Mucosa of descending colon (tissue), 3 donors: ENCODE measurements around the gene MCTP1. TPM values are rescaled to one million over a fixed set of nuclear protein-coding genes. Genes with fewer than 3 reads are reported as not detected.

ENCODE experiments used
- ATAC-seq: fragments of 200-7000 bp; cut with Tn5 transposase; one replicate; pipeline ENCODE4 v1.9.1; 2020; ENCODE audit warnings: mild to moderate bottlenecking, moderate library complexity
- DNase-seq, 3 donors: peaks; one replicate each; pipeline ENCODE4 v3.0.0-alpha.2; 2020
- H3K36me3 ChIP-seq: fragments of 200-600 bp; one replicate; pipeline ENCODE4 v1.8.0; 2021; ENCODE audit warnings: low read depth, mild to moderate bottlenecking
- H3K4me1 ChIP-seq: fragments of 200-600 bp; one replicate; pipeline ENCODE4 v1.8.0; 2021; ENCODE audit warnings: low read depth, mild to moderate bottlenecking
- H3K4me3 ChIP-seq: fragments of 200-600 bp; one replicate; pipeline ENCODE4 v1.8.0; 2021; ENCODE audit warnings: mild to moderate bottlenecking
- H3K9me3 ChIP-seq: fragments of 200-600 bp; one replicate; pipeline ENCODE4 v1.8.0; 2021; ENCODE audit warnings: mild to moderate bottlenecking
- CTCF ChIP-seq: fragments of 200-600 bp; IDR thresholded peaks from one replicate; pipeline ENCODE4 v1.8.0; 2022; ENCODE audit warnings: antibody characterized with exemption, mild to moderate bottlenecking
- intact Hi-C, 2 donors: fragments of 100-400 bp; cut with DNase I in 1 of 2; cut with micrococcal nuclease in 1 of 2; formaldehyde crosslinking; loops; one replicate each; pipeline versions ENCODE4 v1.11.0 to v1.11.1; 2022; cut with DNase I, micrococcal nuclease
- total RNA-seq, 3 donors: library from RNA; stranded (reverse); fragmentation: NEBNext Ultra II Directional in 2 of 3; extraction: Animal tissue kit (Norgen Biotek cat#: 25700) in 2 of 3; gene quantifications; one replicate each; pipeline versions ENCODE4 v1.2.1 to v1.2.4, GENCODE V29; 2021 to 2023
- donor health status: DM: no; HTN: no; CAD: no; lungs with moderate emphysema.
- donor health status: DM: no; HTN: no; CAD: no.
- donor health status: DM: no; HTN: yes; CAD: no.

MCTP1 gene
- total RNA-seq, 3 donors from 2014 or later: 6.8 to 12.3 (median 7.7) TPM

GRCh38 chr5:95059636-95060035 is 225.3 kb downstream of the MCTP1 start:
- H3K36me3 ChIP-seq: no peaks in the 10 kb centered on the region
- no peaks in the 10 kb centered on the region for H3K4me1 ChIP-seq
- no peak for TF ChIP-seq CTCF
- H3K4me3 ChIP-seq: no peak overlapping the region
- no peaks in the 10 kb centered on the region for H3K9me3 ChIP-seq
- intact Hi-C loops: no loop called here
- DNase-seq (no peak), ATAC-seq (no peak)

GRCh38 chr5:95057615-95058014 is 227.3 kb downstream of the MCTP1 start:
- no peak for TF ChIP-seq CTCF
- H3K9me3 ChIP-seq: no peaks in the 10 kb centered on the region
- no peaks in the 10 kb centered on the region for H3K4me1 ChIP-seq
- ATAC-seq (no peak), DNase-seq (no peak)
- intact Hi-C loops: no loop called here
- H3K4me3 ChIP-seq: no peak overlapping the region
- no peaks in the 10 kb centered on the region for H3K36me3 ChIP-seq

- Histone ChIP-seq H3K4me3 (no peak overlapping the region), H3K9me3 (no peaks in the 10 kb centered on the region), H3K36me3 (no peaks in the 10 kb centered on the region), H3K4me1 (no peaks in the 10 kb centered on the region)
- ATAC-seq (no peak), DNase-seq (no peak)
- TF ChIP-seq CTCF: no peak
- intact Hi-C loops: no loop called here
These were observed 231.6 kb downstream of the MCTP1 start for GRCh38 chr5:95053253-95053652.

GRCh38 chr5:95050708-95051107 is 234.2 kb downstream of the MCTP1 start:
- intact Hi-C loops: no loop called here
- no peak for TF ChIP-seq CTCF

GRCh38 chr5:95048628-95049027 is 236.3 kb downstream of the MCTP1 start:
- ATAC-seq (no peak), DNase-seq (no peak)
- intact Hi-C loops: no loop called here
- Histone ChIP-seq H3K9me3 (no peaks in the 10 kb centered on the region), H3K4me1 (no peaks in the 10 kb centered on the region), H3K36me3 (no peaks in the 10 kb centered on the region), H3K4me3 (no peak overlapping the region)
- TF ChIP-seq CTCF: no peak

More at GRCh38 chr5:95050708-95051107, 234.2 kb downstream of the MCTP1 start:
- H3K36me3 ChIP-seq: no peaks in the 10 kb centered on the region
- no peak for DNase-seq
- no peak for ATAC-seq
- no peaks in the 10 kb centered on the region for H3K4me1 ChIP-seq
- H3K9me3 ChIP-seq: no peaks in the 10 kb centered on the region
- no peak overlapping the region for H3K4me3 ChIP-seq
